GM23248 (cell line): ENCODE results near the gene LOXHD1. TPM values are rescaled to one million over a fixed set of nuclear protein-coding genes. Genes with fewer than 3 reads are reported as not detected.

Experiments used
- DNase-seq: peaks from one replicate; pipeline ENCODE4 v3.0.0-alpha.2; 2015
- H2AFZ ChIP-seq: fragments of 200-600 bp; sonication (generic); 2 replicates; pipeline ENCODE4 v1.6.1; 2016; ENCODE audit warnings: antibody characterized with exemption
- H3F3A ChIP-seq: fragments of 200-600 bp; sonication (generic); 2 replicates; pipeline ENCODE4 v1.6.1; 2016; ENCODE audit warnings: mild to moderate bottlenecking, antibody characterized with exemption, mixed run types; ENCODE audit not compliant: insufficient read depth
- H3K27ac ChIP-seq: fragments of 200-600 bp; sonication (generic); 2 replicates; pipeline ENCODE4 v1.5.1; 2016; ENCODE audit warnings: mild to moderate bottlenecking
- H3K27me3 ChIP-seq: fragments of 200-600 bp; sonication (generic); replicated peaks from 2 replicates; pipeline ENCODE4 v1.6.1; 2016; ENCODE audit warnings: mild to moderate bottlenecking; ENCODE audit not compliant: insufficient read depth
- H3K36me3 ChIP-seq: fragments of 200-600 bp; sonication (generic); 2 replicates; pipeline ENCODE4 v1.6.1; 2016; ENCODE audit warnings: low read depth, mild to moderate bottlenecking
- H3K4me1 ChIP-seq: fragments of 200-600 bp; sonication (generic); 2 replicates; pipeline ENCODE4 v1.6.1; 2016; ENCODE audit warnings: mild to moderate bottlenecking; ENCODE audit not compliant: insufficient read depth
- H3K4me2 ChIP-seq: fragments of 200-600 bp; sonication (generic); one replicate; pipeline ENCODE4 v1.6.1; 2016; ENCODE audit warnings: mild to moderate bottlenecking; ENCODE audit not compliant: unreplicated experiment
- H3K4me3 ChIP-seq: fragments of 200-600 bp; sonication (generic); 2 replicates; pipeline ENCODE4 v1.5.1; 2016; ENCODE audit warnings: mild to moderate bottlenecking
- H3K79me2 ChIP-seq: fragments of 200-600 bp; sonication (generic); 2 replicates; pipeline ENCODE4 v1.6.1; 2016; ENCODE audit warnings: mild to moderate bottlenecking; ENCODE audit not compliant: insufficient read depth
- H3K9ac ChIP-seq: fragments of 200-600 bp; sonication (generic); 2 replicates; pipeline ENCODE4 v1.6.1; 2016; ENCODE audit warnings: mild to moderate bottlenecking
- H3K9me2 ChIP-seq: fragments of 200-600 bp; sonication (generic); 2 replicates; pipeline ENCODE4 v1.6.1; 2016; ENCODE audit warnings: mixed run types, mild to moderate bottlenecking, moderate library complexity; ENCODE audit not compliant: insufficient read depth
- H3K9me3 ChIP-seq: fragments of 200-600 bp; sonication (generic); one replicate; pipeline ENCODE4 v1.6.1; 2017; ENCODE audit warnings: low read depth
- H4K20me1 ChIP-seq: fragments of 200-600 bp; sonication (generic); 2 replicates; pipeline ENCODE4 v1.6.0; 2016; ENCODE audit not compliant: insufficient read depth
- EZH2 ChIP-seq: fragments of 200-600 bp; sonication (generic); IDR thresholded peaks from 2 replicates; pipeline ENCODE4 v1.6.1; 2018; ENCODE audit warnings: antibody characterized with exemption, mild to moderate bottlenecking; ENCODE audit not compliant: insufficient read depth, poor library complexity, severe bottlenecking
- EZH2phosphoT487 ChIP-seq: fragments of 200-600 bp; sonication (generic); IDR thresholded peaks from 2 replicates; pipeline ENCODE4 v1.6.1; 2018; ENCODE audit warnings: antibody characterized with exemption, moderate library complexity, mild to moderate bottlenecking, low read depth; ENCODE audit not compliant: insufficient read depth
- WGBS, 2 experiments: methylation state at CpG; one replicate each; pipeline ENCODE4 v1.1.6; 2015 to 2017; ENCODE audit warnings: low lambda C conversion rate in 2 of 2, low coverage in 1 of 2; ENCODE audit errors: missing lambda C conversion rate in 2 of 2; 5-methylcytosine and 5-hydroxymethylcytosine counted together
- in situ Hi-C: fragments of 300-500 bp; cut with MboI; formaldehyde crosslinking; loops from 2 replicates; pipeline ENCODE4 v1.15.0; 2020
- polyA plus RNA-seq: library from polyadenylated mRNA; unstranded; fragments of >200 nt; fragmentation: Nextera tagmentation; extraction: Ambion mirVana; gene quantifications from 2 replicates; pipeline ENCODE4 v1.2.1, GENCODE V29; 2016
- total RNA-seq: library from RNA; depleted of rRNA; stranded (reverse); fragments of >200 nt; shearing (Covaris generic); gene quantifications from 2 replicates; pipeline ENCODE4 v1.2.3, GENCODE V29; 2014

LOXHD1 gene
- total and polyA plus RNA-seq, 2 experiments from 2014 or later, result not detected

- peak; percentile 39 for DNase-seq
- no peaks in the 10 kb centered on the region for H3K4me1 ChIP-seq
- no peak overlapping the region for H3K9ac ChIP-seq
- no peaks in the 10 kb centered on the region for H3K79me2 ChIP-seq
- in situ Hi-C loops, result no loop called here
- no peaks in the 10 kb centered on the region for H3K9me2 ChIP-seq
- H3K4me3 ChIP-seq, result no peak overlapping the region
- H2AFZ ChIP-seq, result no peak overlapping the region
- TF ChIP-seq EZH2 (no peak), EZH2phosphoT487 (no peak)
- WGBS, 2 experiments, result 43 to 46% methylated on average over 4 of the region's 4 CpGs
- no peaks in the 10 kb centered on the region for H3K9me3 ChIP-seq
- no peaks in the 10 kb centered on the region for H3K36me3 ChIP-seq
- no peak overlapping the region for H3K27ac ChIP-seq
- H3K27me3 ChIP-seq, result 0 out of 2 replicates have a peak, but pooled peaks cover 3% of the 10 kb centered on the region
- H3F3A ChIP-seq, result no peaks in the 10 kb centered on the region
- no peak overlapping the region for H3K4me2 ChIP-seq
- no peaks in the 10 kb centered on the region for H4K20me1 ChIP-seq
These were observed 101.3 kb downstream of the LOXHD1 start for GRCh38 chr18:46555724-46556123.

- H3K4me1 ChIP-seq, result no peaks in the 10 kb centered on the region
- in situ Hi-C loops, result no loop called here
- TF ChIP-seq EZH2 (no peak), EZH2phosphoT487 (no peak)
- no peak overlapping the region for H3K9ac ChIP-seq
- H3K9me3 ChIP-seq, result no peaks in the 10 kb centered on the region
- no peak overlapping the region for H3K27ac ChIP-seq
- no peak overlapping the region for H3K4me3 ChIP-seq
- H2AFZ ChIP-seq, result no peak overlapping the region
- 8 to 10% methylated on average over 1 to 2 of the region's 2 CpGs for WGBS, 2 experiments
- no peaks in the 10 kb centered on the region for H3K79me2 ChIP-seq
- no peaks in the 10 kb centered on the region for H3K9me2 ChIP-seq
- no peaks in the 10 kb centered on the region for H3F3A ChIP-seq
- H3K4me2 ChIP-seq, result no peak overlapping the region
- DNase-seq, result no peak
- no peaks in the 10 kb centered on the region for H3K36me3 ChIP-seq
- 0 out of 2 replicates have a peak, but pooled peaks cover 3% of the 10 kb centered on the region for H3K27me3 ChIP-seq
- no peaks in the 10 kb centered on the region for H4K20me1 ChIP-seq
These were observed 101.8 kb downstream of the LOXHD1 start for GRCh38 chr18:46555213-46555612.

GRCh38 chr18:46554406-46555080 lies 102.5 kb downstream of the LOXHD1 start:
- 4 to 5% methylated on average over 2 of the region's 2 CpGs for WGBS, 2 experiments
- Histone ChIP-seq H3K79me2 (no peaks in the 10 kb centered on the region), H3K4me1 (no peaks in the 10 kb centered on the region), H3K9ac (no peak overlapping the region), H3K4me3 (no peak overlapping the region), H3K9me3 (no peaks in the 10 kb centered on the region), H4K20me1 (no peaks in the 10 kb centered on the region), H3K27ac (no peak overlapping the region), H3K9me2 (no peaks in the 10 kb centered on the region), H3K27me3 (0 out of 2 replicates have a peak, but pooled peaks cover 3% of the 10 kb centered on the region), H3K36me3 (no peaks in the 10 kb centered on the region), H3K4me2 (no peak overlapping the region), H3F3A (no peaks in the 10 kb centered on the region), H2AFZ (no peak overlapping the region)
- TF ChIP-seq EZH2 (no peak), EZH2phosphoT487 (no peak)
- in situ Hi-C loops, result no loop called here
- DNase-seq, result no peak

GRCh38 chr18:46550609-46551008 lies 106.4 kb downstream of the LOXHD1 start:
- Histone ChIP-seq H4K20me1 (no peaks in the 10 kb centered on the region), H3K4me1 (no peaks in the 10 kb centered on the region), H3K9me3 (no peaks in the 10 kb centered on the region), H3K4me3 (no peak overlapping the region), H3K36me3 (no peaks in the 10 kb centered on the region), H3K27ac (no peak overlapping the region), H3F3A (no peaks in the 10 kb centered on the region), H3K79me2 (no peaks in the 10 kb centered on the region), H3K27me3 (no peaks in the 10 kb centered on the region), H3K9me2 (no peaks in the 10 kb centered on the region), H2AFZ (no peak overlapping the region), H3K9ac (no peak overlapping the region), H3K4me2 (no peak overlapping the region)
- no peak for TF ChIP-seq EZH2
- WGBS, 2 experiments, result 27 to 51% methylated on average over 2 of the region's 2 CpGs
- no peak for DNase-seq
- in situ Hi-C loops, result no loop called here

GRCh38 chr18:46547520-46547919 lies 109.5 kb downstream of the LOXHD1 start:
- Histone ChIP-seq H3K4me1 (no peaks in the 10 kb centered on the region), H3K36me3 (no peaks in the 10 kb centered on the region), H3F3A (no peaks in the 10 kb centered on the region), H4K20me1 (no peaks in the 10 kb centered on the region), H3K9me2 (no peaks in the 10 kb centered on the region), H3K27me3 (no peaks in the 10 kb centered on the region), H2AFZ (no peak overlapping the region), H3K79me2 (no peaks in the 10 kb centered on the region), H3K4me3 (no peak overlapping the region), H3K9ac (no peak overlapping the region), H3K27ac (no peak overlapping the region), H3K4me2 (no peak overlapping the region), H3K9me3 (no peaks in the 10 kb centered on the region)
- DNase-seq, result no peak
- WGBS, 2 experiments, result 3 to 4% methylated on average over 1 of the region's 1 CpG
- TF ChIP-seq EZH2 (no peak), EZH2phosphoT487 (no peak)
- in situ Hi-C loops, result no loop called here
